Nephron progenitor cell (in vitro differentiated cells): Measurements from ENCODE around the gene BMPER.

Experiments used
- DNase-seq: peaks from one replicate; pipeline ENCODE4 v3.0.0; 2021
- H3K27ac Mint-ChIP-seq: 2 replicates; pipeline ENCODE4 v1.8.0; 2021; ENCODE audit warnings: mild to moderate bottlenecking, moderate library complexity, mixed read lengths
- H3K27me3 Mint-ChIP-seq: 2 replicates; pipeline ENCODE4 v1.8.0; 2021; ENCODE audit warnings: mild to moderate bottlenecking, low read depth, mixed read lengths; ENCODE audit not compliant: poor library complexity
- H3K36me3 Mint-ChIP-seq: 2 replicates; pipeline ENCODE4 v1.8.0; 2021; ENCODE audit warnings: low read depth, mixed read lengths
- H3K4me1 Mint-ChIP-seq: 2 replicates; pipeline ENCODE4 v1.8.0; 2021; ENCODE audit warnings: mixed read lengths
- H3K4me3 Mint-ChIP-seq: 2 replicates; pipeline ENCODE4 v1.8.0; 2021; ENCODE audit warnings: mild to moderate bottlenecking, moderate library complexity, mixed read lengths
- H3K9me3 Mint-ChIP-seq: 2 replicates; pipeline ENCODE4 v1.8.0; 2021; ENCODE audit warnings: mild to moderate bottlenecking, moderate library complexity, mixed read lengths
- CTCF ChIP-seq: fragments of 200-600 bp; sonication (generic); IDR thresholded peaks from 2 replicates; pipeline ENCODE4 v1.5.0; 2021; ENCODE audit warnings: antibody characterized with exemption

The BMPER gene

GRCh38 chr7:33918438-33919143 is 13.3 kb downstream of the BMPER start:
- DNase-seq = no peak
- Mint-ChIP-seq H3K4me3 (no peak overlapping the region), H3K27ac (no peak overlapping the region), H3K27me3 (peaks cover 4% of the 10 kb centered on the region), H3K4me1 (peaks cover 31% of the 10 kb centered on the region), H3K36me3 (peaks cover 6% of the 10 kb centered on the region), H3K9me3 (no peaks in the 10 kb centered on the region)
- no peak for TF ChIP-seq CTCF

GRCh38 chr7:33919449-33919848 is 14.1 kb downstream of the BMPER start:
- no peak for TF ChIP-seq CTCF
- DNase-seq = no peak
- Mint-ChIP-seq H3K4me1 (peaks cover 31% of the 10 kb centered on the region), H3K4me3 (no peak overlapping the region), H3K9me3 (no peaks in the 10 kb centered on the region), H3K36me3 (peaks cover 6% of the 10 kb centered on the region), H3K27me3 (peaks cover 4% of the 10 kb centered on the region), H3K27ac (no peak overlapping the region)

GRCh38 chr7:33921216-33921938 is 16.0 kb downstream of the BMPER start:
- peaks cover 31% of the 10 kb centered on the region for H3K4me1 Mint-ChIP-seq
- no peak overlapping the region for H3K4me3 Mint-ChIP-seq
- H3K9me3 Mint-ChIP-seq = no peaks in the 10 kb centered on the region
- H3K27ac Mint-ChIP-seq = no peak overlapping the region
- no peaks in the 10 kb centered on the region for H3K36me3 Mint-ChIP-seq
- no peak for TF ChIP-seq CTCF
- peaks cover 6% of the 10 kb centered on the region for H3K27me3 Mint-ChIP-seq
- DNase-seq = no peak

GRCh38 chr7:33922820-33923219 is 17.5 kb downstream of the BMPER start:
- Mint-ChIP-seq H3K4me1 (peaks cover 44% of the 10 kb centered on the region), H3K27me3 (peaks cover 6% of the 10 kb centered on the region), H3K4me3 (no peak overlapping the region), H3K36me3 (no peaks in the 10 kb centered on the region), H3K27ac (no peak overlapping the region), H3K9me3 (no peaks in the 10 kb centered on the region)
- TF ChIP-seq CTCF = no peak
- no peak for DNase-seq

- H3K4me1 Mint-ChIP-seq = peaks cover 45% of the 10 kb centered on the region
- no peak overlapping the region for H3K4me3 Mint-ChIP-seq
- no peak overlapping the region for H3K27ac Mint-ChIP-seq
- H3K36me3 Mint-ChIP-seq = no peaks in the 10 kb centered on the region
- H3K9me3 Mint-ChIP-seq = no peaks in the 10 kb centered on the region
- DNase-seq = no peak
- peaks cover 12% of the 10 kb centered on the region for H3K27me3 Mint-ChIP-seq
- TF ChIP-seq CTCF = no peak
Observed at GRCh38 chr7:33923440-33924229, 18.3 kb downstream of the BMPER start.
